BLaER1 treated with 17β-estradiol and CSF1 and Interleukin-3, amounts not matched to agents 10 nM and 100 nM (cell line): ENCODE results near the gene OR4D2.
"Not testable (repeated sequence)": the region's sequence is repeated elsewhere in the genome, so short reads cannot be mapped to it uniquely, and the experiment has no call there.

ENCODE experiments used
- H3K27ac ChIP-seq, 11 experiments: shearing (Covaris generic); formaldehyde crosslinking; 2 replicates each; pipeline ENCODE4 v1.8.1; 2022
- H3K27me3 ChIP-seq, 11 experiments: shearing (Covaris generic); formaldehyde crosslinking; 2 replicates each; pipeline ENCODE4 v1.8.1; 2022
- H3K36me3 ChIP-seq, 11 experiments: shearing (Covaris generic); formaldehyde crosslinking; 2 replicates each; pipeline ENCODE4 v1.8.1; 2022
- H3K4me1 ChIP-seq, 10 experiments: shearing (Covaris generic); formaldehyde crosslinking; 2 replicates each; pipeline ENCODE4 v1.8.1; 2022
- H3K4me2 ChIP-seq, 11 experiments: shearing (Covaris generic); formaldehyde crosslinking; 2 replicates each; pipeline ENCODE4 v1.8.1; 2022
- H3K4me3 ChIP-seq, 10 experiments: shearing (Covaris generic); formaldehyde crosslinking; 2 replicates each; pipeline ENCODE4 v1.8.1; 2022
- H3K9ac ChIP-seq, 11 experiments: shearing (Covaris generic); formaldehyde crosslinking; 2 replicates each; pipeline ENCODE4 v1.8.1; 2022
- H3K9me3 ChIP-seq, 11 experiments: shearing (Covaris generic); formaldehyde crosslinking; replicated peaks in 1 of 11; 2 replicates each; pipeline ENCODE4 v1.8.1; 2022
- H4K20me1 ChIP-seq, 11 experiments: shearing (Covaris generic); formaldehyde crosslinking; 2 replicates each; pipeline ENCODE4 v1.8.1; 2022
- Cebpa-rat ChIP-seq, 11 experiments: shearing (Covaris generic); IDR thresholded peaks; 2 replicates each; pipeline ENCODE4 v1.8.1; 2022

The OR4D2 gene

DNA sequence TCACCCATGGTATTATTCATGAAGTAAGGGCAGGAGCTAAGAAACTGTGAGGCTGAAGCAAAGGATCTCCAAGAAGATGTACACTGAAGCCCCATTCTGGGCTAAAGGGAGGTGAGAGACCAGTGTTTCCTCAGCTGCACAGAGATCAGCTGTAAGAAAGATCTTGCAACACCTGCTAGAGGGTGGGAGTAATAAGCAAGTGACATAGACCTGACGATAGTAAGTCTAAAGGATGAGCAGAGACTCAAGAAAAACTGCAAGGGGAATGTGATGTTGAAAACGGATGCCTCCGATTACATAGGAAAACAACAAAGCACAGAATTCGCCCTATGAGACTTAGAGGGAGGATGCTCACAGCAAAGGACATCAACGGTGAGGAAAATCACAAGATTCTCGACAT is at the start of gene OR4D2:
Gene OR4D2, plus strand, starts transcription at position 301 of the 400 bp plus-strand sequence. CDS start 2,674 bp downstream, outside the sequence.
- Histone ChIP-seq H3K9ac (no peak within 1 kb of the TSS), H3K27ac (no peak within 1 kb of the TSS), H3K4me1 (no peaks in the 10 kb centered on the region), H3K4me3 (no peak within 1 kb of the TSS), H4K20me1 (no peaks in the 10 kb centered on the region), H3K9me3 (no peaks in the 10 kb centered on the region), H3K36me3 (no peaks in the 10 kb centered on the region), H3K4me2 (no peak within 1 kb of the TSS), H3K27me3 (no peaks in the 10 kb centered on the region)
- no peak for TF ChIP-seq Cebpa-rat (IDR thresholded peaks at IDR 0.05)

DNA sequence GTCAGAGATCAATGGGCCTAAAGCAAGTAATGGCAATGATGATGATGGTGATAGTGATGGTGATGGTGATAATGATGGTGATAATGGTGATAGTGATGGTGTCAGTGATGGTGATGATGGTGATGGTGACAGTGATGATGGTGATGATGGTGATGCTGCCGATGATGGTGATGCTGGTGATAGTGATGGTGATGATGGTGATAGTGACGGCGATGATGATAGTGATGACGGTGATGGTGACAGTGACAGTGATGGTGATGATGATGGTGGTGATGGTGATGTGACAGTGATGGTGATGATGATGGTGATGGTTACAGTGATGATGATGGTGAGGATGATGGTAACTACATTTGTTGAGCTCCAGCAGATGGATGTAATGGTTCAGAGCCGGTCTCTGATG is 49.4 kb upstream of the OR4D2 start:
- H3K9ac ChIP-seq, result no peak overlapping the region
- no peak overlapping the region for H3K4me2 ChIP-seq
- no peaks in the 10 kb centered on the region for H3K9me3 ChIP-seq
- no peaks in the 10 kb centered on the region for H3K36me3 ChIP-seq
- no peaks in the 10 kb centered on the region for H3K4me1 ChIP-seq
- H3K27ac ChIP-seq, result no peak overlapping the region
- H4K20me1 ChIP-seq, result peaks cover 0 to 8% (median 0%) of the 10 kb centered on the region in 11 experiments; a peak in 1 of 22 replicates
- H3K27me3 ChIP-seq, result no peaks in the 10 kb centered on the region
- TF ChIP-seq Cebpa-rat (IDR thresholded peaks at IDR 0.05), result no peak
- no peak overlapping the region for H3K4me3 ChIP-seq

DNA sequence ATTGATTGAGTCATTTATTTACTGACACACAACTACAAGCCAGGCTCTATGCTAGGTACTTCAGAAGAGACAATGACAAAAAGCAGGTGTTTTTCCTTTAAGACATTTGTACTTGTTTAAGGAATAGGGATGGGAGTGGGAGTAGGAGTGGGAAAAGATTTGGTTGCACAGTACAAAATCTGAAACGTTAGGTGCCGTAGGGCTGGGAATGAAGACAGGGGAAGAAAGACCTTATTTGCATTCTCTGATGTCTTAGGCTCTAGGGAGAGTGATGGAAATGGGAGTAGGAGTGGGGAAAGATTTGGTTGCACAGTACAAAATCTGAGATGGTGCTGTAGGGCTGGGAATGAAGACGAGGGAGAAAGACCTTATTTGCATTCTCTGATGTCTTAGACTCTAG is 47.3 kb upstream of the OR4D2 start:
- H4K20me1 ChIP-seq, result peaks cover 0 to 6% (median 0%) of the 10 kb centered on the region in 11 experiments; a peak in 1 of 22 replicates
- H3K27ac ChIP-seq, result no peak overlapping the region
- H3K9me3 ChIP-seq, result no peaks in the 10 kb centered on the region
- no peak overlapping the region for H3K4me2 ChIP-seq
- no peaks in the 10 kb centered on the region for H3K4me1 ChIP-seq
- no peaks in the 10 kb centered on the region for H3K36me3 ChIP-seq
- no peak for TF ChIP-seq Cebpa-rat (IDR thresholded peaks at IDR 0.05)
- H3K4me3 ChIP-seq, result no peak overlapping the region
- H3K27me3 ChIP-seq, result no peaks in the 10 kb centered on the region
- no peak overlapping the region for H3K9ac ChIP-seq

DNA sequence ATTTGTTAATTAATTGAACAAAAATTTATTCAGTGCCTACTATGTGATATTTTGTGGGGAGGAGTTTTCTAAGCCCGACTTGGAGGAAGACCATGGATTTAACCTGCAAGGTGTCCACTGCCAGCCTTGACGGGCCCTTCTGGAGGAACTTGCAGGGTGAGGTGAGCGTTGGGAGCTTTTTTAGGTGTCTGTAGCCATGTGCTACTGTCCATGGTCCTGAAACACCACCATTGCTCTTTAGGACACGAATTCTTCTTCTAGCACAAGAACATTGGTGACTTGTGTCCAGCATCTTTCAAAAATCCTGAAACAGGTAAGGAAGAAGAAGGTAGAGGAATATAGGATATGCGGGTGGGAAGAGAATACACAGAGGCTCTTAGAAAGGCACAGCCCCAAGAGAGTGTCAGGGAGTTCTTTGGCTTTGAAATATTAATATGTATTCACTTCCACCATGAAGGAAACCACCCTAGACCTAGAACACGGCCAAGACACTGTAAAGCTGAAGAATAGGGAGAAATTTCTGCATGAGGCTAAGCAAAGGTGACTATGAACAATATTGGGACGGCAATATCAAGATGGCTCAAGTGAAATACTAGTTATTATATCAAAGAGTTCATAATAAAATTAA is 46.5 kb upstream of the OR4D2 start:
- Histone ChIP-seq H3K9ac (no peak overlapping the region), H3K4me2 (no peak overlapping the region), H3K4me3 (no peak overlapping the region), H4K20me1 (no peaks in the 10 kb centered on the region; a peak in 1 of 22 replicates), H3K9me3 (no peaks in the 10 kb centered on the region), H3K4me1 (no peaks in the 10 kb centered on the region), H3K36me3 (no peaks in the 10 kb centered on the region), H3K27ac (no peak overlapping the region), H3K27me3 (no peaks in the 10 kb centered on the region)
- TF ChIP-seq Cebpa-rat (IDR thresholded peaks at IDR 0.05), result no peak

DNA sequence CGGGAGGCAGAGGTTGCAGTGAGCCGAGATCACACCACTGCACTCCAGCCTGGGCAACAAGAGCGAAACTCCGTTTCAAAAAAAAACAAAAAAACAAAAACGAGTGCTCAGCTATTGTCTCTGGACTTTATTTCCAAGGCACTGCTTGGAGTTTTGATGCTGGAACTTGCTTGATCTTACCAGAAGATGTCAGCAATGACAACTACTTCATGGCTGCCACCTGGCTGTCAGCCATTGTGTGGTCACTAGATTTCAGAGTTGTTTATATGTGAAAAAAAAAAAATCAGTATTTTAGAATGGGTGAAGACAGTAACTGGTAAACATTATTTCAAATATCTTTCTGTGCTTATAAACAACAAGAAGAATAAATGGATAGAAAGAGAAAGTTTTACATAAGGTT is 44.9 kb upstream of the OR4D2 start:
- H3K4me1 ChIP-seq, result no peaks in the 10 kb centered on the region
- H3K27ac ChIP-seq, result no peak overlapping the region
- no peak overlapping the region for H3K4me2 ChIP-seq
- H4K20me1 ChIP-seq, result no peaks in the 10 kb centered on the region
- H3K9ac ChIP-seq, result no peak overlapping the region
- no peak for TF ChIP-seq Cebpa-rat (IDR thresholded peaks at IDR 0.05)
- H3K4me3 ChIP-seq, result no peak overlapping the region
- no peaks in the 10 kb centered on the region for H3K36me3 ChIP-seq
- H3K9me3 ChIP-seq, result no peaks in the 10 kb centered on the region
- H3K27me3 ChIP-seq, result no peaks in the 10 kb centered on the region

DNA sequence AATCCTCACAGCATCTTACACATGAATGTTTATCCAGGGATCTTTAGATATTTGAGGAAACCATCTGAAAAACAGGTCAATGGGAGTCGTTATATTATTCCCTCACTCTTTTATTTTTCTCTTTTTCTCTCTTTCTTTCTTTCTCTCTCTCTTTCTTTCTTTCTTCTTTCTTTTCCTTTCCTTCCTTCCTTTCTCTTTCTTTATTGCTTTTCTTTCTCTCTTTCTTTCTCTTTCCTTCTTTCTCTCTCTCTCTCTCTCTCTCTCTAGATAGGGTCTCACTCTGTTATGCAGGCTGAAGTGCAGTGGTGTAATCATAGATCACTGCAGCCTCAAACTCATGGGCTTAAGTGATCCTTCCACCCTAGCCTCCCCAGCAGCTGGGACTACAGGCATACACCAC is 38.9 kb upstream of the OR4D2 start:
- Histone ChIP-seq H3K9ac (no peak overlapping the region), H3K9me3 (no peaks in the 10 kb centered on the region), H3K27ac (no peak overlapping the region), H3K4me3 (no peak overlapping the region), H4K20me1 (no peaks in the 10 kb centered on the region), H3K4me2 (no peak overlapping the region), H3K27me3 (no peaks in the 10 kb centered on the region; a peak in 1 of 22 replicates), H3K36me3 (no peaks in the 10 kb centered on the region), H3K4me1 (no peaks in the 10 kb centered on the region)
- no peak for TF ChIP-seq Cebpa-rat (IDR thresholded peaks at IDR 0.05)

DNA sequence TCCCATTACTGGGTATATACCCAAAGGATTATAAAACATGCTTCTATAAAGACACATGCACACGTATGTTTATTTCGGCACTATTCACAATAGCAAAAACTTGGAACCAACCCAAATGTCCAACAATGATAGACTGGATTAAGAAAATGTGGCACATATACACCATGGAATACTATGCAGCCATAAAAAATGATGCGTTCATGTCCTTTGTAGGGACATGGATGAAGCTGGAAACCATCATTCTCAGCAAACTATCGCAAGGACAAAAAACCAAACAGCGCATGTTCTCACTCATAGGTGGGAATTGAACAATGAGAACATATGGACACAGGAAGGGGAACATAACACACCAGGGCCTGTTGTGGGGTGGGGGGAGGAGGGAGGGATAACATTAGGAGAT is 34.1 kb upstream of the OR4D2 start:
- H4K20me1 ChIP-seq, H3K36me3 ChIP-seq, H3K4me3 ChIP-seq, H3K4me1 ChIP-seq, H3K27ac ChIP-seq, H3K9ac ChIP-seq, H3K9me3 ChIP-seq, H3K4me2 ChIP-seq, H3K27me3 ChIP-seq: not testable (repeated sequence)

DNA sequence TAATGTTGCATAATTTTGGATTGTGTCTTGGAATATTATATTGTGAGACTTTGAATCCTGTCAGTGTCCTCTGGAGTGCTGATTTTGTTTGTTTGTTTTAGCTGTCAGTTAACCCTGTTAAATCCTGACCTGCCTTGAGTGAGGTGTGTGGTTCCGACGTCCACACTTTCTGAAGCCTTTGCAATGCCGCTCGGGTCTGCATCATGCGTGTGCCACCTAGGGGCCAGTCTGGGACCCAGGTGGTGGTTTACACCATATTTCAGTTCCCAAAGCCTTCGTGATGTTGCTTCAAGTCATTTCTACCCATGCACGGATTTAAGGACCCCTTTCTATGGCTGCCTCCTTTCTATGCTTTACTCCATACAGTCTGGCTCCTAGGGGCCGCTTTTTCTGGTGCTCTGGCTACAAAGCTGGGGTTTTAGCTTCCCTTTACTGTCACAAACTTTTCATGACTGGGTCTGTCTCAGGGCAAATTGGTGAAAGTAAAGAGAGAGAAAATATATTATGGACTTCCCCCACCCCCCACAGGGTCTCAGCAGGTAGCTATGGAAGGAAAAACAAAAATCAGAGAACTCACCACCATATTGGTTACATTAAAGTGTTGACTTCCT is 30.0 kb upstream of the OR4D2 start:
- no peaks in the 10 kb centered on the region for H3K36me3 ChIP-seq
- H3K27ac ChIP-seq, result no peak overlapping the region
- TF ChIP-seq Cebpa-rat (IDR thresholded peaks at IDR 0.05), result no peak
- H3K4me2 ChIP-seq, result no peak overlapping the region
- no peaks in the 10 kb centered on the region for H4K20me1 ChIP-seq
- no peaks in the 10 kb centered on the region for H3K27me3 ChIP-seq
- 0 out of 20 replicates have a peak, but pooled peaks cover 0 to 4% (median 0%) of the 10 kb centered on the region in 10 experiments for H3K4me1 ChIP-seq
- H3K4me3 ChIP-seq, result no peak overlapping the region
- H3K9me3 ChIP-seq, result peaks cover 0 to 3% (median 0%) of the 10 kb centered on the region in 11 experiments; a peak in 1 of 22 replicates
- no peak overlapping the region for H3K9ac ChIP-seq

DNA sequence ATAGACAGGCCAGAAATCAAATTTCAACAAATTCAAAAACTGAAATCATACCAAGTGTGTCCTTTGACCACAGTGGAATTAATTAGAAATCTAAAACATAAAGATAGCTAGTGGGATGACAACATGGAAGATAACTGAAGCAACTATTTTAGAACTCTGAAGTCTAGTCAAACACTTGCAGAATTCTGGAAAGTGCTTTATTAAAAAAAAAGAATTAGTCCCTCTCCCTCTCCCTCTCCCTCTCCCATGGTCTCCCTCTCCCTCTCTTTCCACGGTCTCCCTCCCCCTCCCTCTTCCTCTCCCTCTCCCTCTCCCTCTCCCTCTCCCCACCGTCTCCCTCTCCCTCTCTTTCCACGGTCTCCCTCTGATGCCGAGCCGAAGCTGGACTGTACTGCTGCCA is 25.3 kb upstream of the OR4D2 start:
- H4K20me1 ChIP-seq, result no peaks in the 10 kb centered on the region
- H3K9me3 ChIP-seq, result peaks cover 31 to 36% (median 33%) of the 10 kb centered on the region in 11 experiments
- no peak overlapping the region for H3K4me2 ChIP-seq
- H3K4me1 ChIP-seq, result no peaks in the 10 kb centered on the region
- TF ChIP-seq Cebpa-rat (IDR thresholded peaks at IDR 0.05), result no peak
- no peaks in the 10 kb centered on the region for H3K27me3 ChIP-seq
- H3K27ac ChIP-seq, result no peak overlapping the region
- peaks cover 0 to 7% (median 0%) of the 10 kb centered on the region in 11 experiments; a peak in 2 of 22 replicates for H3K36me3 ChIP-seq
- H3K9ac ChIP-seq, result no peak overlapping the region
- no peak overlapping the region for H3K4me3 ChIP-seq

DNA sequence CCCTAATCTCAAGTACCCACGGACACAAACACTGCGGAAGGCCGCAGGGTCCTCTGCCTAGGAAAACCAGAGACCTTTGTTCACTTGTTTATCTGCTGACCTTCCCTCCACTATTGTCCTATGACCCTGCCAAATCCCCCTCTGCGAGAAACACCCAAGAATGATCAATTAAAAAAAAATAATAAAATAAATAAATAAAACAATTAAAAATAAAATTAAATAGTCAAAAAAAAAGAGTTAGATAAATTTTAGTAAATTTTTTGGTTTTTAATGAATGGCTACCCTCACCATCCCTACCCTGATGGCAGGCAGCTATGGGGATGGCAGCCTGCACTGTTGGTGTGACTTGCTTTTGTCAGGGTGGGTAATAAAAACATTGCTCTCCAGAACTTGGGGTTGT is 23.4 kb upstream of the OR4D2 start:
- H3K27ac ChIP-seq, H3K4me1 ChIP-seq, H3K9ac ChIP-seq, H3K27me3 ChIP-seq, H3K4me2 ChIP-seq, H3K4me3 ChIP-seq, H3K36me3 ChIP-seq, H4K20me1 ChIP-seq: not testable (repeated sequence)
- H3K9me3 ChIP-seq, result peaks cover 31 to 42% (median 39%) of the 10 kb centered on the region in 11 experiments
